A172 (cell line): ENCODE data around the gene ZNF451. TPM values are rescaled to one million over a fixed set of nuclear protein-coding genes. Genes with fewer than 3 reads are reported as not detected.

Source experiments
- DNase-seq: peaks from one replicate; pipeline ENCODE4 v3.0.0-alpha.2; 2015; ENCODE audit warnings: low spot score
- total RNA-seq: library from RNA; depleted of rRNA; stranded (reverse); fragments of >200 nt; shearing (Covaris generic); gene quantifications from 2 replicates; pipeline ENCODE4 v1.2.3, GENCODE V29; 2014; rRNA removed

Gene ZNF451
- total RNA-seq, 1 experiment from 2014 or later = 33.2 TPM

- DNase-seq = no peak
These were observed 117.9 kb downstream of the ZNF451 start for GRCh38 chr6:57207872-57208271.

GRCh38 chr6:57209030-57209429, 119.0 kb downstream of the ZNF451 start:
- no peak for DNase-seq

GRCh38 chr6:57210060-57210459, 120.1 kb downstream of the ZNF451 start:
- no peak for DNase-seq

GRCh38 chr6:57215260-57215659, 125.3 kb downstream of the ZNF451 start:
- DNase-seq = no peak

- peak; percentile 33 for DNase-seq
These were observed 126.5 kb downstream of the ZNF451 start for GRCh38 chr6:57216235-57217101.

- DNase-seq = no peak
These were observed 127.3 kb downstream of the ZNF451 start for GRCh38 chr6:57217270-57217669.

Other genes with a start within 250 kb of the ZNF451 start
- 11.7 and 14.1 TPM in 2 replicates for gene BEND6, start 135.1 kb upstream of the ZNF451 start, total RNA-seq
- gene KIAA1586, start 43.5 kb upstream of the ZNF451 start, total RNA-seq = 17.0 and 19.1 TPM in 2 replicates
- 22.6 and 23.1 TPM in 2 replicates for gene BAG2, start 82.1 kb downstream of the ZNF451 start, total RNA-seq
- 21.9 and 28.7 TPM in 2 replicates for gene RAB23, start 132.1 kb downstream of the ZNF451 start, total RNA-seq
- gene PRIM2, start 227.4 kb downstream of the ZNF451 start, total RNA-seq = 52.2 and 62.8 TPM in 2 replicates